Activated T-cell treated with anti-CD3 and anti-CD28 coated beads for 48 hours (primary cell): ENCODE measurements around the gene TATDN3.
"Not testable (repeated sequence)": the region's sequence is repeated elsewhere in the genome, so short reads cannot be mapped to it uniquely, and the experiment has no call there.

Experiments
- DNase-seq: peaks from one replicate; pipeline ENCODE4 v3.0.0-alpha.2; 2020; ENCODE audit warnings: low read depth

TATDN3 gene, protein sequence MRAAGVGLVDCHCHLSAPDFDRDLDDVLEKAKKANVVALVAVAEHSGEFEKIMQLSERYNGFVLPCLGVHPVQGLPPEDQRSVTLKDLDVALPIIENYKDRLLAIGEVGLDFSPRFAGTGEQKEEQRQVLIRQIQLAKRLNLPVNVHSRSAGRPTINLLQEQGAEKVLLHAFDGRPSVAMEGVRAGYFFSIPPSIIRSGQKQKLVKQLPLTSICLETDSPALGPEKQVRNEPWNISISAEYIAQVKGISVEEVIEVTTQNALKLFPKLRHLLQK

GRCh38 chr1:212791676-212792395 is at the start of gene TATDN3, which contains the start of gene NSL1:
Gene TATDN3 (plus strand): TSS chr1:212791894. CDS start chr1:212791922, 28 bp downstream.
Gene NSL1 (minus strand): TSS chr1:212791777. CDS start chr1:212791763, 14 bp downstream.
- DNase-seq = peak; percentile 95

DNA sequence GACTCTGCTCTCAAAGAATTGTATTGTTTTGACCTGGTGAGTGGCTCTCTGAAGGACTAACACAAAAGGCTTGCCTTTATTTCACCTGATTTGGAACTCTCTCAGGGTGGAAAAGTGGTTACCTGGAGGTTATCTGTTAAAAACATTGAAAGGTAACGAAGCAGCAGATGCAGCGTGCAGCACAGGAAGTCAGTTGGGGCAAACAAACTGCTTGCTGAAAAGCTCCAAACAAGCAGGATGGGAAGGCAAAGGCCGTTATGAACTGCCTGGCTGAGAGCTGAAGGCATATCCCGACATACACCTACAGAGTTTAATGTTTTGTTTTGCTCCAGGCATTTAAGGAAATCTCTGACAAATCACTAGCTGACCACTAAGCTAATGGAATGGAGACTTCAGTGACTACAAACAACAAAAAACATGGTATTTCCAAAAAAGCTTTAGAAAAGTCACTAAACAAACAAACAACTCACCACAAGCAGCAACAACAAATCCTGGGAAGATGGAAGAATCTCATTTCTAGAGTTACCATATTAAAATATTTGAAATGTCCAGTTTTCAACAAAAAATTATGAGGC is 47.7 kb upstream of the TATDN3 start:
- no peak for DNase-seq

- DNase-seq = no peak
Measured at GRCh38 chr1:212745303-212745702, 46.4 kb upstream of the TATDN3 start.

GRCh38 chr1:212746546-212746945 is 45.1 kb upstream of the TATDN3 start:
- DNase-seq = no peak

- DNase-seq = no peak
Measured at GRCh38 chr1:212749821-212750535, 41.7 kb upstream of the TATDN3 start.

GRCh38 chr1:212752252-212752933 is 39.3 kb upstream of the TATDN3 start:
- no peak for DNase-seq

DNA sequence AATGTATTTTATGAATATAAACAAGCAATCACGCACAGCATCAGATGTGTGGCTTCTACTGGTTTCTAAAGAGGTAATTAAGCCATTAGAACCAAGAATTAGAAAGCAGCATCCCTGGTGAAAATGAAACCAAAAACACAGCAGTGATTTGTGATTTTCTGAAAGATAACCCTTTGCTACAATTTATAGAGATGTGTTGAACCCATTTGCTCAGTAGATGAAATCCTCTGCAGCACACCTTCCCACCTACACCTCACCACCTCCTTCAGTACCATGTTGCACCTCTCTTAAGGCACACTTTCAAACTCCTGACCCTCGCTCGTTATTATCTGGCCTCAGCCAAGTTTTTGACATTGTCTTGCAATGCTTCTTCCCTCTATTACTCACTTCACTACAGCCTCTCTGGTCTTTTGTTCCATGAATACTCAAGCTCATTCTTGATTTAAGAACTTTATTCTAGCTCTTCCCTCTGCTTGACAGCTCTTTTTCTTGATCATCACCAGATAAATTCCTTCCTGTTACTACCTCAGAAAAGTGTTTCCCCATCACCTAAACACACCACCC is 38.7 kb upstream of the TATDN3 start:
- no peak for DNase-seq

- no peak for DNase-seq
Measured at GRCh38 chr1:212753749-212754148, 37.9 kb upstream of the TATDN3 start.

DNA sequence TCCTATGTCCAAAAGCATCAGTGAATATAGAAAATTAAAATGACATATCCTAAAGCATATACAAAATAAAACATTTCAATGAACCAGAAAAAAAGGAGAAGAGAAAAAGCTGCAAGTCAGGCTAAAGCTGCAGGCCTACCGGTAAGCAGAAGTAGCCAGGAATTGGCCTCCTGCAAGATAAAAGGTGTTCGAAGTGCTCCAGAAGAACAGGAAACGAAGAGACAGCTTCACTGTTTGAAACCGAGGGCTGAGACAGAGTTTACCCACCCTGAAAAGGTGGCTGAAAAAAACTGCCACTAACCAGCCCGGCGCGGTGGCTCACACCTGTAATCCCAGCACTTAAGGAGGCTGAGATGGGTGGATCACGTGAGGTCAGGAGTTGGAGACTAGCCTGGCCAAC is 37.5 kb upstream of the TATDN3 start:
- DNase-seq = no peak

DNA sequence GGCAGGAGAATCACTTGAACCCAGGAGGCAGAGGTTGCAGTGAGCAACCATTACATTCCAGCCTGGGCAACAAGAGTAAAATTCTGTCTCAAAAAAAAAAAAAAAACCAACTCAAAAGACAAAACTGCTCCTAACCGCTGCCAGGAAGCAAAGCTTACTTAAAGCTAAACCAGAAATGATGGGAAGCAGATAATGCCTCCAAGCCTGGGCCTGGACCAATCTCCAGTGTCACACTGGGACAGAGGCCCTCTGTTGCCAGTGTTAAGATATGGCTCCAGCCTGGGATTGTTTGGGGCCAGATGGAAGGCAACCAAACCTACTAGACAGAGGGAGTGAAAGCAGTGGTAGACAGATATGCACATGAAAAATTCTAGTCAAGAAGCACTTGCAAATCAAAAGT is 37.0 kb upstream of the TATDN3 start:
- DNase-seq = no peak

DNA sequence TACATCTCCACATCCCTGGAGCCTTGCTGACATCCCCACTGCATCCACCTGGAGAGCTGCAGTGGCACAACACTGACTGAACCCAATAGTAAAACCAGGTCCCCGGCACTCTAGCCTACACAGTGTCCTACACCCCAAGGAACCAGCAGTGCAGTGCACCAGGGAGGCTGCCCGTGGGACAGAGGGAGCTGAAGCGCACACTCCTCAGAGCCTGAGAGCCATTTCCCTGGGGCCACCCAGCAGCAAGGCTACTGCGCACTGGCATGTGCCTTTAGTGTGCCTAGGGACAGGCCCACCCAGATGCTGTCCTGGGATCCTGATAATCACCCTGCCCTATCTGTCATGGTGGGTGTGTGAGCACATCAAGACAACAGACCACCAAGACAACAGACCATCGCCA is 32.0 kb upstream of the TATDN3 start:
- DNase-seq = no peak

DNA sequence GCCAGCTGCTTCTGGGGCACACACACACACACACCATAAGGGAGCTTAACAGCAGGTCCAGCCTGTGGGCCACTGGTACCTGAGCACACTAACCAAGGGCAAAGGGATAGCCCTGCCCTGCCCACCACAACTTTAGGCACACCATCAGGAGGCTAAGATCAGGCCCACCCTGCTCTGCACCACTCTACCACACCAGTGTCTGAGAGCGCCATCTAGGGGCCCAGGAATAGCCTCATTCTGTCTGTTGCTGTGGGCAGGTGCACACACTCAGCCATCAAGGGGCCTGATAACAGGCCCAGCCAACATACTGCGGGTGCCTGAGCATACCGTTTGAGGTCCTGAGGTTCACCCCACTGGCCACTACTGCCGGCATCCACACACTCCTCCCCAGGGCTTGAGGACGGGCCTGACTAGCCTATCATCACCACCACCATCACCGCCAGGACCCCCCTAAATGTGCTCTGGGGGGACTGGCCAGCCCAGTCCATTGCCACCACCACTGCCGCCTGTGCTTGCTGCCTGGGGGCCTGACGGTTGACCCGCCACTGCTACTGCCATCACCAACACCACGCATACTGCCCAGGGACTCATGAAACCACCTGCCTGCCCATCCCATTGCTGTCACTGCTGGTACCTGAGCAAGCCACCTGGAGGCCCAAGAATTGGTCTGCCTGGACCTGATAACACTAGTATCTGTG is 31.4 kb upstream of the TATDN3 start:
- peak; percentile 53 for DNase-seq

GRCh38 chr1:212762234-212762633 is 29.5 kb upstream of the TATDN3 start:
- no peak for DNase-seq

DNA sequence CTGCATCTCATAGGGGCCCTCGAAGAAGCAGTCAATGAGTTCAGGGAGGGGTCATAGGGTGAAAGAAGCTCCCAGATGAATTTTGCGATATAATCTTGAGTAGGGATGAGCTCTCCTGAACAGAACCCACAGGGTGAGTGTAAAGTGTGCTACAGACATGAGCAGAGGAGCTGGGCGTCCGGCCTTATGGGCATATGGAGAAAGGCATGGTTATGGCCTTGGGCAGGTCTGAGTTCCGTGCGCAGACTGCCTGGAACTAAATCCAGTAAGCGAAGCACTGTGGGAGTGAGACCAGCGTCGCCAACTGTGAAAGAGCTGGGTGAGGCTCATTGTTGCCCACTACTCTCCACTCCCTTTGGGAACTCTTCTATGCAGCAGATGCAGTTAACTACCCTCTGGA is 28.9 kb upstream of the TATDN3 start:
- no peak for DNase-seq

- DNase-seq = not testable (repeated sequence)
Measured at GRCh38 chr1:212764718-212765281, 26.9 kb upstream of the TATDN3 start.

GRCh38 chr1:212766825-212767224 is 24.9 kb upstream of the TATDN3 start:
- not testable (repeated sequence) for DNase-seq

GRCh38 chr1:212769459-212770167 is 22.1 kb upstream of the TATDN3 start:
- DNase-seq = no peak

DNA sequence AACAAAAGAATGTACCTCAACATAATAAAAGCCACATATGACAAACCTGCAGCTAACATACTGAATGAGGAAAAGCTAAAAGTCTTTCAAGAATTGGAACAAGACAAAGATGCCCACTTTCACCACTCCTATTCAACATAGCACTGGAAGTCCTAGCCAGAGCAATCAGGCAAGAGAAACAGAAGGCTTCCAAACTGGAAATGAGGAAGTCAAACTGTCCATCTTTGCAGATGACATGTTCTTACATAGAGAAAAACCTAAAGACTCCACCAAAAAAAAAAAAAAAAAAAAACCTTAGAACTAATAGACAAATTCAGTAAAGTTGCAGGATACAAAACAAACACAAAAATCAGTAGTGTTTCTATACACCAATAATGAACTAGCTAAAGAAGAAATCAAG is 20.4 kb upstream of the TATDN3 start:
- DNase-seq = no peak

GRCh38 chr1:212773011-212773410 is 18.7 kb upstream of the TATDN3 start:
- no peak for DNase-seq

- no peak for DNase-seq
Measured at GRCh38 chr1:212774584-212774983, 17.1 kb upstream of the TATDN3 start.
